ENCODE measurements around the gene GGA1. TPM values are rescaled to one million over a fixed set of nuclear protein-coding genes. Genes with fewer than 3 reads are reported as not detected.

The GGA1 gene
- total RNA-seq, 1 donor from 2014 or later = 43.1 TPM

DNA sequence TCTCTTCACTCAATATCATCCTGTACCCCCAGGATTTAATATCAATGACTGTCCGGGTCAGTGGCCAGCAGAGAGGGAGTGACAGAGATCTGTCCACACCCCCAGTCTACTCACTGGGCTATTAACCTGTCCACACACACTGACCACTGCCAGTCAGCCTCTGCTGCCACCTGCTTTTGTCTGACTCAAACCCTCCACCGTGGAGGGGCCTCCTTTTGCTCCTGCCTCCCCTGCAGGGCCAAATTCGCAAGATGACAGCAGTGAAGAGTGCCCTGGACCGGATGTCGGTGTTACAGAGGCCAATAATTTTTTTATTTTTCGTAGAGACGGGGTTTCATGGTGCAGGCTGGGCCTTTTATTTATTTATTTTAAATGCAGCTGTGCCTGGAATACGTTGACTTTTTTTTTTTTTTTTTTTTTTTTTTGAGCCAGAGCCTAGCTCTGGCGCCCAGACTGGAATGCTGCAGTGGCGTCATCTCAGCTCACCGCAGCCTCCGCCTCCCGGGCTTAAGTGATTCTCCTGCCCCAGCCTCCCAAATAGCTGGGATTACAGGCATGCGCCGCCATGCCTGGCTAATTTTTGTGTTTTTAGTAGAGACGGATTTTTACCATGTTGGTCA lies 55.0 kb downstream of the GGA1 start:
- H3K9ac ChIP-seq (ENCODE audit: low read length) = no peak overlapping the region
- Mint-ChIP-seq H3K4me3 (ENCODE audit: unreplicated experiment) (no peak overlapping the region), H3K36me3 (ENCODE audit: low read depth, unreplicated experiment) (peaks cover 2% of the 10 kb centered on the region), H3K27ac (ENCODE audit: unreplicated experiment) (no peak overlapping the region), H3K9me3 (ENCODE audit: unreplicated experiment) (no peaks in the 10 kb centered on the region), H3K27me3 (ENCODE audit: low read depth, unreplicated experiment) (no peaks in the 10 kb centered on the region), H3K4me1 (ENCODE audit: low read depth, unreplicated experiment) (peaks cover 15% of the 10 kb centered on the region)
- FAIRE-seq (no peak), DNase-seq (ENCODE audit: low read depth) (no peak)
- peaks cover 48% of the 10 kb centered on the region for H4K20me1 ChIP-seq (ENCODE audit: insufficient read depth, low read length)
- no peak for TF ChIP-seq EZH2 (IDR thresholded peaks at IDR 0.05; ENCODE audit: insufficient read depth, low read length)
- TF ChIP-seq, protein P1, sequence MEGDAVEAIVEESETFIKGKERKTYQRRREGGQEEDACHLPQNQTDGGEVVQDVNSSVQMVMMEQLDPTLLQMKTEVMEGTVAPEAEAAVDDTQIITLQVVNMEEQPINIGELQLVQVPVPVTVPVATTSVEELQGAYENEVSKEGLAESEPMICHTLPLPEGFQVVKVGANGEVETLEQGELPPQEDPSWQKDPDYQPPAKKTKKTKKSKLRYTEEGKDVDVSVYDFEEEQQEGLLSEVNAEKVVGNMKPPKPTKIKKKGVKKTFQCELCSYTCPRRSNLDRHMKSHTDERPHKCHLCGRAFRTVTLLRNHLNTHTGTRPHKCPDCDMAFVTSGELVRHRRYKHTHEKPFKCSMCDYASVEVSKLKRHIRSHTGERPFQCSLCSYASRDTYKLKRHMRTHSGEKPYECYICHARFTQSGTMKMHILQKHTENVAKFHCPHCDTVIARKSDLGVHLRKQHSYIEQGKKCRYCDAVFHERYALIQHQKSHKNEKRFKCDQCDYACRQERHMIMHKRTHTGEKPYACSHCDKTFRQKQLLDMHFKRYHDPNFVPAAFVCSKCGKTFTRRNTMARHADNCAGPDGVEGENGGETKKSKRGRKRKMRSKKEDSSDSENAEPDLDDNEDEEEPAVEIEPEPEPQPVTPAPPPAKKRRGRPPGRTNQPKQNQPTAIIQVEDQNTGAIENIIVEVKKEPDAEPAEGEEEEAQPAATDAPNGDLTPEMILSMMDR (IDR thresholded peaks at IDR 0.05; ENCODE audit: insufficient read depth, low read depth, low read length) = no peak
- no peaks in the 10 kb centered on the region for H3K36me3 ChIP-seq (ENCODE audit: insufficient read depth, low read length)
- H3K4me3 ChIP-seq (ENCODE audit: insufficient read depth, low read depth, low read length) = no peak overlapping the region
- peaks cover 23% of the 10 kb centered on the region for H3K4me1 ChIP-seq (ENCODE audit: insufficient read depth, low read length)
- H3K27me3 ChIP-seq (ENCODE audit: insufficient read depth, low read length) = no peaks in the 10 kb centered on the region
- no peak overlapping the region for H3K27ac ChIP-seq (ENCODE audit: low read depth, low read length)
- H3K4me2 ChIP-seq (ENCODE audit: low read length) = no peak overlapping the region
- H3K79me2 ChIP-seq (ENCODE audit: insufficient read depth, low read length) = peaks cover 70% of the 10 kb centered on the region
- no peaks in the 10 kb centered on the region for H3K9me3 ChIP-seq (ENCODE audit: insufficient read depth, low read depth, low read length)
- no peak overlapping the region for H2AFZ ChIP-seq (ENCODE audit: low read depth, low read length)

DNA sequence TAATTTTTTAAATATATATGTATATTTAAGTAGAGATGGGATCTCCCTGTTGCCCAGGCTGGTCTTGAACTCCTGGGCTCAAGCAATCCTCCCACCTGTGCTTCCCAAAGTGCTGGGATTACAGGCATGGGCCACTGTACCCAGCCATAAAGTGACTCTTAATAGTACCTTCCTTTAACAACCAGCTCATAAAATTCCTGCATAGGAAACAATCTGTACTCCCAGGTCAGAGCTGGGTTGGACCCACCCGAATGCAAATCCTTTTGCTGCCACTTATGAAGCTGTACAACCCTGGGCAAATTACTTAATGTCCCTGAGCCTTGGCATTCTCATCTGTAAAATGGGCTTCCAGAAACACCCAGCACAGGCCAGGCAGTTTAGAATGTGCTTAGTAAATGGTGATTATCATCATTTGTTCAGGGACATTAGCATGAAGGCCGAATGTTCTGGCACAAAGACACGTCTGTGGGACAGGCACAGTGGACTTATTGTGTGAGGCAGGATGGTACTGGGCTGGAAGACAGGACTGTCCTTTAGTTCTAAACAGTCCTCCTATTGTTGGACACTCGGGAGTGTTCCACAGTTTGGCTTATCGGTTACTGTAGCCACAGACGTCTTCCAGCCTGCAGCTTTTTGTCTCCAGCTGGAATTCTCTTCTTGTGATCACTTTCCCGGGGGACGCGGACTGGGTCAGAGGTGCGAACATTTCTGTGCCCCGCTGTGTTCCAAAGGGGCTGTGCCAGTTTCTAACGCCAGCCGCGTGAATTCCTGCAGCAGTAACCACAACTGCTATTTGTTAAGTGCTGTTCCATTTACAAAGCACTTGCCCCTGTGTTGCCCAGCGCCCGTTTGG lies 55.8 kb downstream of the GGA1 start:
- Histone ChIP-seq H4K20me1 (ENCODE audit: insufficient read depth, low read length) (peaks cover 44% of the 10 kb centered on the region), H3K4me3 (ENCODE audit: insufficient read depth, low read depth, low read length) (no peak overlapping the region), H3K4me2 (ENCODE audit: low read length) (no peak overlapping the region), H3K79me2 (ENCODE audit: insufficient read depth, low read length) (peaks cover 65% of the 10 kb centered on the region), H3K36me3 (ENCODE audit: insufficient read depth, low read length) (no peaks in the 10 kb centered on the region), H3K9ac (ENCODE audit: low read length) (no peak overlapping the region), H3K4me1 (ENCODE audit: insufficient read depth, low read length) (peaks cover 20% of the 10 kb centered on the region), H3K27me3 (ENCODE audit: insufficient read depth, low read length) (no peaks in the 10 kb centered on the region), H3K9me3 (ENCODE audit: insufficient read depth, low read depth, low read length) (no peaks in the 10 kb centered on the region), H3K27ac (ENCODE audit: low read depth, low read length) (no peak overlapping the region), H2AFZ (ENCODE audit: low read depth, low read length) (no peak overlapping the region)
- peaks cover 2% of the 10 kb centered on the region for H3K36me3 Mint-ChIP-seq (ENCODE audit: low read depth, unreplicated experiment)
- DNase-seq (ENCODE audit: low read depth) (no peak), FAIRE-seq (no peak)
- peaks cover 16% of the 10 kb centered on the region for H3K4me1 Mint-ChIP-seq (ENCODE audit: low read depth, unreplicated experiment)
- TF ChIP-seq, protein P1 (IDR thresholded peaks at IDR 0.05; ENCODE audit: insufficient read depth, low read depth, low read length) = no peak
- TF ChIP-seq EZH2 (IDR thresholded peaks at IDR 0.05; ENCODE audit: insufficient read depth, low read length) = no peak
- no peak overlapping the region for H3K27ac Mint-ChIP-seq (ENCODE audit: unreplicated experiment)
- no peaks in the 10 kb centered on the region for H3K9me3 Mint-ChIP-seq (ENCODE audit: unreplicated experiment)
- no peaks in the 10 kb centered on the region for H3K27me3 Mint-ChIP-seq (ENCODE audit: low read depth, unreplicated experiment)
- no peak overlapping the region for H3K4me3 Mint-ChIP-seq (ENCODE audit: unreplicated experiment)

All from astrocyte (in vitro differentiated cells and primary cell).